CD4-positive, alpha-beta T cell treated with Interferon alpha-2 for 1 hour (primary cell): ENCODE results near the gene ACSL1.
"Not testable (repeated sequence)": the region's sequence is repeated elsewhere in the genome, so short reads cannot be mapped to it uniquely, and the experiment has no call there.

Experiments
- DNase-seq, 2 donors: peaks; one replicate each; pipeline ENCODE4 v3.0.0-alpha.2; 2020 to 2022

The ACSL1 gene

GRCh38 chr4:184839075-184839399, 13.3 kb upstream of the ACSL1 start:
- DNase-seq: not testable (repeated sequence)

DNA sequence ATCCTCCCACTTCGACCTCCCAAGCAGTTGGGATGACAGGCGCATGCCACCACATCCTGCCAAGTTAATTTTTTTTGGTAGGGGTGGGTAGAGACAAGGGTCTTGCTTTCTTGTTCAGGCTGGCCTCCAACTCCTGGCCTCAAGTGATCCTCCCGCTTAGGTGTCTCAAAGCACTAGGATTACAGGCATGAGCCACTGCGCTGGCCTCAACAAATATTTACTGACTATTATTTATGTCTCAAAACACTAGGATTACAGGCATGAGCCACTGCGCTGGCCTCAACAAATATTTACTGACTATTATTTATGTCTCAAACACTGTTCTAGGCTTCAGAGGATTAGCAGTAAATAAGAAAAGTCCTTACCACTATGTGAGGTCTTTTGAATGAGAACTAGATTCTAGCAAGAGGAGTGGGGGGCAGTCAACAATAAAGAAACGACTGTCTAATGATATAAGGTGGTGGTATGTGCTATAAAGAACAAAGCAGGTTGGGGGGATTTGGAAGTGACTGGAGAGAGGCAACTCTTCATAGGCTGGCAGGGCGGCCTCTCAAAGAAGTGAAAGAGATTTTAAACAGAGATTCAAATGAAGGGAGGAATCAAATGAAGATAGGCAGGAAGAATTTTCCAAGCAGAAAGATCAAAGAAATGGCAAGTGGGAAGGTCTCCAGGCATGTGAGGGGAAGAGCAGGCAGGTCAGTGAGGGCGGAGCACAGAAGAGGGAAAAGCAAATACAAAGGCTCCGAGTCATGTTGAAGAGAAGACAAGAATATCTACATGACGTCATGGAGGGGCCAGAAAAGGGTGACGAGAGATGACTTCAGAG, 12.7 kb upstream of the ACSL1 start:
- no peak for DNase-seq

DNA sequence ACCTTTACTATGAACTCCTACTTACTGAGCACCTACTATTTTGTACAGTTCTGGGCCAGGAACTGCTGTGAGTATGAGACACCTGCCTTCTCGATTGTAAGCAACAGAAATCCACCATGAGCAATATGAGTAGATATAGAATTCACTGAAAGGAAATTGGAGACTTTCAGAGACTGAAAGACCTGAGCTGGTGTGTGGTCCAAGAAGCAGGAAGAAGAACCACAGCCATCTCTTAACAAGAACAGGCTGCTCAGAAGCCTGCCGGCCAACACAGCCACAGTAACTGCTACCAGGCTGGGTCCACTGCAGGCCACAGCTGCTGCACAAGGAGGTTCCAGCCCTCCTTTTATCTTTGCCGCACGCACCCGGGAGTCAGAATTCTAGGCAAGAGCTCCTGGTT, 10.8 kb upstream of the ACSL1 start:
- no peak for DNase-seq

DNA sequence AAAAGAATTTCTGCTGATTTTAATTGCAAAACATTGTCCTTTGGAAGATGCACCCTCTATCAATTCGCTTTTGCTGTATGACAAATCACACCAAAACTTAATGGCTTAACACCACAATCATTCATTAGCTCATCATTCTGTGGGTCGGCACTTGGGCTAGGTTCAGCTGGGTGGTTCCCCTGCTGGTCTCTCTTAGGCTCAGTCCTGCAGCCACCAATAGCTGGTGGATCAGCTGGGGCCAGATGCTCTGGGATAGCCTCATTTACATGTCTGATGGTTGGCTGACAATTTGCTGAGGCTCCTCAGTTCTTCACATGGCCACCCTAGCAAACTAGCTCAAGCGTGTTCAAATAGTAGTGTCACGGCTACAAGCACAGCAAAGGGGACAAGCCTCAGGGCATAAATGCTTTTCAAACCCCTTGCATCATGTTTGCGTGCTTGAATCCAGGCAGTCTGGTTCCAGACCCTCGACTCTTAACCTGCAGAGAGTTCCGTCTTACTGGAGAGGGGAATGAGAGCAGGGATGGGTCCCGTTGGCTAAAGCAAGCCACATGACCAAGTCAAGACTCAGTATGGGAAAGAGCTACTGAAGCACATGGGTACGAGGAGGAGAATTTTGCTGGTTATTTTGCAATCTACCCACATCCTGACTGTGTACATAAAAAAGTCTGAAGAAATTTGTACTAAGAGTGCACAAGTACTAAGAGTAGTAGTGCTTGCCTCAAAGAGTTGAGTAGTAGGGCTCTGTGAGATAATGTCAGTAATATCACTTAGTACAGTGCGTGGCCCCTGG, 7.5 kb upstream of the ACSL1 start:
- DNase-seq: no peak

DNA sequence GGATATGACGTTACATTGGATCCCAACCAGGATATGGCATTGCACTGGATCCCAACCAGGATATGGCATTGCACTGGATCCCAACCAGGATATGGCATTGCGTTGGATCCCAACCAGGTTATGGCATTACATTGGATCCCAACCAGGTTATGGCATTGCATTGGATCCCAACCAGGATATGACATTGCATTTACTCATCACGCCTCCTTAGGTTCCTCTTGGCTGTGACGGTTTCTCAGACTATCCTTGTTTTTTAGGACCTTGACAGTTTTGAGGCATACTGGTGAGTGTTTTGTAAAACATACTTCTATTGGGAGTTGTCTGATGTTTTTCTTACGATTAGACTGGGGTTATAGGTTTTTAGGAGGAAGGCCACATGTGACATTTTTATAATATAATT, 5.4 kb upstream of the ACSL1 start:
- DNase-seq: no peak

GRCh38 chr4:184826691-184827270, 1.0 kb upstream of the ACSL1 start:
- no peak for DNase-seq

- DNase-seq: peak; percentile 35 to 64
These were observed 450 bp downstream of the ACSL1 start for GRCh38 chr4:184825141-184825895.

GRCh38 chr4:184824776-184825084, 1.0 kb downstream of the ACSL1 start:
- DNase-seq: no peak

- DNase-seq: peak in 1 of 2 donors; percentile 31
These were observed 1.5 kb downstream of the ACSL1 start for GRCh38 chr4:184824081-184824775.

- DNase-seq: no peak
These were observed 2.8 kb downstream of the ACSL1 start for GRCh38 chr4:184823014-184823413.

DNA sequence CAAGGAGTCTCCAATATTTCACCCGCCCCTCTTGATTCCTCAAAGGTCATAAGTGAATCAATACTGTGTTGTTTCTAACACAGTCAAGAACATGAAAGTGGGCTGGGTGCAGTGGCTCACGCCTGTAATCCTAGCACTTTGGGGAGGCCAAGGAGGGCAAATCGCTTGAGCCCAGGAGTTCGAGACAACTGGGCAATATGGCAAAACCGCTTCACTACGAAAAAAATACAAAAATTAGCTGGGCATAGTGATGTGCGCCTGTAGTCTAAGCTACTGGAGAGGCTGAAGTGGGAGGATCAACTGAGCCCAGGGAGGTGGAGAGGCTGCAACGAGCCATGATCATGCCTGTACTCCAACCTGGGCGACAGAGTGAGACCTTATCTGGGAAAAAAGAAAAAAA, 3.4 kb downstream of the ACSL1 start:
- DNase-seq: no peak

GRCh38 chr4:184821242-184821641, 4.5 kb downstream of the ACSL1 start:
- no peak for DNase-seq

DNA sequence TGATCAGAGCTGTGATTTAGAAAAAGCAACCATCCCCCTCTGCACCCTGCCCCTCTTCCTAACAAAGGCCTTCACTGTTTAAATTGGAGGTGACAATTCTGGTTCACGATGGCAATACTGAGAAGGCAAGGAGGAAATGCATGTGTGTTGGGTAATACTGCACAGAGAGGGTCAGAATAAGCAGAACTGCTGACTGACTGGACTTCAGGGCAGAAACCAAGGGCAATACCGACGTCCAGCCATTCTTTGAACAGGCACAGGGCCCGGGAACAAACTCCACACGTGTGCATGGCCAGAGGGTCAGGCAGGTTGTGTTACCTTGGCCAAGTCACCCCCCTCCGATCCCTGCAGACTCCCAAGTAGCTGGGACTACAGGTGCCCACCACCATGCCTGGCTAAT, 6.0 kb downstream of the ACSL1 start:
- DNase-seq: no peak

DNA sequence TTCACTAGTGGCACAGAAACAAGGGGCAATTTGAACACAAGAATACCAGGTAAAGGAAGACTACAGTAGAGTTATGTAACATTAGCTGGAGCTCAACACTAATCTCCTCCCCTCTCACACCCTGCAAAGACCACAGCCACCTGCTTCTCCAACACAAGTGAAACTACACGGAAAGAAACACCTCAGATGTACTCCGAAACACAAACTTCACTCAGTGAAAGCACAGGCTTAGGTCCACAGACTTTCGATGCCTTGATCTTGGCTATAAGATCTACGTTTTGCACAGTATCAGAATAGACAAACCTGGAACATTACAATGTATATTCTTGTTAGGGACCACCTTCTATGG, 7.6 kb downstream of the ACSL1 start:
- no peak for DNase-seq

DNA sequence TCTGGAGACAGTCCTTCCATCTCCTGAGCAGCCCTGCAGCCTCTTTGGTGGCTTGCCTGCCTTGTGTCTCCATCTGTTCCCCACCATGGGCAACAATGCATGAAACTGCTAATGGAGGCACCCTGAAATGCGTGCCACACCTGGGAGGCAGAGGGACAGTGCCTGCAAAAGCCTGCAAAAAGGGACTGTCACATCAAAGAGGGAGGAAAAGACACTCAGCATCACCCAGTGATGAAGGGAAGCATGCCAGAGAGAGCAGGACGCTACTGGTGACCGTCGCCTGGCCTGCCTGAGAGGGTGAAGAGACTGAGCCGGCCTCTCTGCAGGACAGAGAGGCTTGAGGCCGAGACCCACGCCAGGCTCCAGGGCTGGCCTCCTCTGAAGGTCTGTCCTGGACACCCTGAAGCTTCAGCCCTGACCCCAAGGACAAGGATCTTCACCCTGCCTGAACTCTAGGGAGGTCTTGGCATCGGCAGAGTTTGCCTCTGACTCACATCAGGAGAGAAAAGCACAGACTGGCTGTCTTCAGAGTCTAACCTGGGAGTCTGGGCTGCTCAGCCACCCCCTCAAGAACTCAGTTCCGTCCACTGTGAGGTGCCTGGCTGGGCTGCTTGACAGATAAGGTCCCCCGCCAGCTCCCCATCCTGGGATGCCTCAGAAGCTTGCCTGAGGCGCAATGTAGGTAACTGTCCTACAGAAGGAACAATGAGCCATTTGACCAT, 8.1 kb downstream of the ACSL1 start:
- no peak for DNase-seq

DNA sequence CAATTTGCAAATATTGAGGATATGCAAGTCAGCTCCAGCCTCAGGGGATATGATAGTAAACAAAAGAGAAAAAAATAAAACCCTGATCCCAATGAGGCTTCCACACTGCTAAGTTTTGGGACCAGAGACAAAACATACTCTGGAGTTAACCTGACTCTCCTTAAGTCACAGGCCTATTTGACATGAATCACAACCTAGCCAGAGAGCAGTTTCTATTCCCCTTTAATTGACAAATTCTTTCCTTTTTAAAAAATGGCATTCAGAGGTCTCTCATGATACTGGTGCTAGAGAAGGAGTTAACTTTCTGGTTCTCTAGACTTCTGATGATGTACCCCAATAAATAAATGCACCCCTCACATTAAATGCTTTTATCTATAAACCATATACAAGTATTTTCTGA, 8.8 kb downstream of the ACSL1 start:
- no peak for DNase-seq

DNA sequence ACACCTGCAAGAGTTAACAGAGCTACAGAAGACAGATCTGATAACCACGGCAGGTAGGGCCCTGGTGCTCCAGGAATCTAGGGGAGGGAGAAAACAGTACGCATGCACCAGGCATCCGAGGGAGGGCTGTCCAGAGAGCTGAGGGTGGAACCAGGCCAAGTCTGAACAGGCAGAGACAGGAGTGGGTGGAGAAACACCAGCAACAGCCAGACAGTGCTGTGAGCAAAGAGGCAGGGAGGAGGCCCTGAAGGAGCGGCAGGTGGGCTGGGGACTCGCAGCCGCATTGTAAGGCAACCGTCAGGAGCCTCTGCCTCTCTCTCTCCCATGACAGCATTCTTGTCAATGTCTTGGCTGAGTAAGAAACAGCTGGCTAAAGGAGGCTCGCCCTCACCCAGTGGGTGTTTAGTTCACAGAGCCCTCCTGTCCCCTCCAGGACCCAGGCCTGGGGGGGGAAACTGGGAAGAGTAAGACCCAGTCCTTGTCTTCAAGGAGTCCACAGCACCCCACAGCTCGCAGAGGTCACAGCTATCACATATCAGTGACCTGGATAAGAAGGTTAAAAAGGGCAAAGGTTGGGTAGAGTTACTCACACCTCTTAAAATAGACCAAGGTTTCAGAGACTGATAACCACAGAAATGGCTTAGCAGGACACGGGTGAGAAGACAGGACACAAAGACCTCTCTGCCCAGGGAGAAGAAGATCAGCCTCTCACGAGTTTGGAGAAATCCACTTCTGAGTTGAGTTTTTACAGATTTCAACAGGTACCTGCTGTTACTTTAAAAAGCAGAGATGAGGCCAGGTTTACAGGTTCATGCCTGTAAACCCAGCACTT, 10.5 kb downstream of the ACSL1 start:
- no peak for DNase-seq

- DNase-seq: no peak
These were observed 11.1 kb downstream of the ACSL1 start for GRCh38 chr4:184814686-184815045.

GRCh38 chr4:184812651-184813181, 13.1 kb downstream of the ACSL1 start:
- DNase-seq: no peak

DNA sequence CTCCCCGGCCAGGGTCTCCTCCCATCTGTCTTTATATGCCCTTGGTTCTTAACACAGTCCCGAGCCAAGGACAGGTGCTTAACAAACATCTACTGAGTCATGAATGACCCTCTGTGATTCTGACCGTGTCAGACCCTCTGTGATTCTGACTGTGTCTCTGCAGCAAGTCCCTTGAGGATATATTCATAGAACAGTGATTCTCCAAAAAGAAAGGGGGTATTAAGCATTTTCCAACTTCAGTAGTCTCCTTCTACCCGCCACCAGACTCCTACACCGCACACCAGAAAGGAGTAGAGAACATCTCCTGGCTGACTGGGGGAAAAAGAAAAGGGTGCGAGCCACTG, 13.6 kb downstream of the ACSL1 start:
- no peak for DNase-seq

GRCh38 chr4:184811526-184812198, 14.1 kb downstream of the ACSL1 start:
- DNase-seq: peak in 1 of 2 donors; percentile 36
